CD4-positive, CD25-positive, alpha-beta regulatory T cell (primary cell): ENCODE results near the gene ZNF813. TPM values are rescaled to one million over a fixed set of nuclear protein-coding genes. Genes with fewer than 3 reads are reported as not detected.
"Not testable (repeated sequence)": the region's sequence is repeated elsewhere in the genome, so short reads cannot be mapped to it uniquely, and the experiment has no call there.

Experiments used
- ATAC-seq, 2 donors: fragments of 150-1000 bp; cut with Tn5 transposase; one replicate each; pipeline ENCODE4 v1.10.0; 2021; ENCODE audit warnings: low read depth in 2 of 2, moderate number of reproducible peaks in 2 of 2, moderate library complexity in 1 of 2
- DNase-seq, 3 donors: peaks; one replicate each; pipeline versions ENCODE4 v3.0.0 to v3.0.0-alpha.2; 2012 to 2022; ENCODE audit warnings: mixed read lengths in 1 of 3
- H3K27ac ChIP-seq: one replicate; pipeline ENCODE4 v1.7.0; 2013; ENCODE audit warnings: mild to moderate bottlenecking, low read length; ENCODE audit not compliant: insufficient read depth, poor library complexity, severe bottlenecking
- H3K27me3 ChIP-seq: one replicate; pipeline ENCODE4 v1.7.0; 2013; ENCODE audit warnings: low read length; ENCODE audit not compliant: control insufficient read depth, insufficient read depth
- H3K36me3 ChIP-seq: one replicate; pipeline ENCODE4 v1.7.0; 2013; ENCODE audit warnings: mild to moderate bottlenecking, low read length, moderate library complexity; ENCODE audit not compliant: control insufficient read depth, insufficient read depth
- H3K4me1 ChIP-seq: 2 replicates; pipeline ENCODE4 v1.7.0; 2013; ENCODE audit warnings: mild to moderate bottlenecking, low read length; ENCODE audit not compliant: insufficient read depth, control insufficient read depth, poor library complexity, severe bottlenecking
- H3K4me3 ChIP-seq: one replicate; pipeline ENCODE4 v1.7.0; 2013; ENCODE audit warnings: low read depth, mild to moderate bottlenecking, low read length, moderate library complexity
- H3K9me3 ChIP-seq, 2 experiments: 1 replicate in 1 of 2; 2 replicates in 1 of 2; pipeline ENCODE4 v1.7.0; 2013; ENCODE audit warnings: low read length in 2 of 2, mild to moderate bottlenecking in 1 of 2, moderate library complexity in 1 of 2; ENCODE audit not compliant: control insufficient read depth in 2 of 2
- H3K27ac Mint-ChIP-seq, 3 donors: one replicate each; pipeline ENCODE4 v1.8.0; 2020 to 2022; ENCODE audit warnings: mild to moderate bottlenecking in 3 of 3, mixed read lengths in 3 of 3, moderate library complexity in 2 of 3
- H3K27me3 Mint-ChIP-seq: one replicate; pipeline ENCODE4 v1.8.0; 2022; ENCODE audit warnings: mild to moderate bottlenecking, mixed read lengths
- H3K36me3 Mint-ChIP-seq: one replicate; pipeline ENCODE4 v1.8.0; 2020; ENCODE audit warnings: mixed read lengths
- H3K4me1 Mint-ChIP-seq, 4 donors: one replicate each; pipeline ENCODE4 v1.8.0; 2020 to 2022; ENCODE audit warnings: mixed read lengths in 4 of 4, mild to moderate bottlenecking in 1 of 4
- H3K4me3 Mint-ChIP-seq, 4 donors: one replicate each; pipeline ENCODE4 v1.8.0; 2020 to 2022; ENCODE audit warnings: mild to moderate bottlenecking in 4 of 4, mixed read lengths in 4 of 4, moderate library complexity in 3 of 4
- H3K9me3 Mint-ChIP-seq, 7 donors: one replicate each; pipeline ENCODE4 v1.8.0; 2020 to 2022; ENCODE audit warnings: mixed read lengths in 7 of 7, mild to moderate bottlenecking in 3 of 7, moderate library complexity in 2 of 7
- polyA plus RNA-seq, 4 donors: library from polyadenylated mRNA; unstranded; fragments of 300-500 nt; fragmentation: Illumina TruSeq; gene quantifications; one replicate each; pipeline ENCODE4 v1.2.3, GENCODE V29; 2021
- total RNA-seq: library from RNA; stranded (reverse); gene quantifications from one replicate; pipeline ENCODE4 v1.2.3, GENCODE V29; 2022

The ZNF813 gene
- total and polyA plus RNA-seq, 5 donors from 2014 or later: 1.7 to 4.2 (median 2.4) TPM

DNA sequence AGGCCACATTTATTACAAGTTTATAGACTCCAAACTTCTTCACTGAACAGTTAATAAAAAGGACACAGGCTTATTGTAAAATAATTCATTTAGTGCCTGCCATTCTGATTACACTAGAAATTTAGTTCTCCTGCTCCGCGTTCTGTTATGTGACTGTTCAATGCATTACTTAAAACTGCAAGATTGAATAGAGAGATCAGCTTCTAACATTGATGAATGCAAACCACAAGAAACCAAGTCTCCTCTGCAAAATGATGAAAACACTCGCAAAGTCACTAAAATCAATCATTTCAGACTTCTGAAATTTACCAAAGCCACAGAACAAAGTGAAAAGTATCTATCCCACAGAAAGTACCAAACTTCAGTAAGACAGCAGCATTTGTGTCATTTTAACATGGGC, 47.5 kb downstream of the ZNF813 start:
- ATAC-seq, H3K36me3 ChIP-seq, H3K4me1 Mint-ChIP-seq, H3K9me3 ChIP-seq, H3K4me3 ChIP-seq, H3K27me3 ChIP-seq, H3K4me3 Mint-ChIP-seq, H3K36me3 Mint-ChIP-seq, H3K4me1 ChIP-seq, DNase-seq, H3K27ac Mint-ChIP-seq, H3K27ac ChIP-seq, H3K27me3 Mint-ChIP-seq: not testable (repeated sequence)
- peaks cover 0 to 19% (median 5%) of the 10 kb centered on the region in 7 donors for H3K9me3 Mint-ChIP-seq

DNA sequence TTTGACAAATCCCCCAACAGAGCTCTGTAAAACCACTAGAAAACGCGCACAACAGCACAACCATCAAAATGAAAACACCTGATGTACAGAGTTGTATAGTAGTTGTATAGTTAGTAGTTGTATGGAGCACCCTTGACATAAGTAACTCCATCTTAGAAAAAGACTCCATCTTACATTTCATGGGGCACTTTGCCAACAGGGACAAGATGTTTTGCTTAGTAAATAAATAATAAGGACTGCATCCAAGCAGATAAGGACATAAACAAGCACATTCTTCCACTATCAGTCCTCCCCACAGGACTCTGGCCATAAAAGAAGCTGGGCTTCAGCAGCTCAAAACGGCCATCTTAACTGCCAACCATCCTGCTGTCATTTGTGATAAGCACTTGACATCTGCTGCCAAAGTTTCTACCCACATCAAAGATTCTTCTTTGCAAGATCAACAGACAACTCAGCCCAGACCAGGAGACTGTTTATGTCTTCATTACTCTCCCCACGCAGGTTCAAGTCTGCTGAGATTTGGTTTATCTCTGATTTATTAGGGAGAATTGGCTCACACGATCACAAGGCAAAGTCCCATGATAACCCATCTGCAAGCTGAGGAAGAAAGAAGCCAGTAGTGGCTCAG, 49.7 kb downstream of the ZNF813 start:
- H3K4me1 Mint-ChIP-seq: peaks cover 7 to 18% (median 9%) of the 10 kb centered on the region in 4 donors
- H3K27ac Mint-ChIP-seq: no peak overlapping the region

DNA sequence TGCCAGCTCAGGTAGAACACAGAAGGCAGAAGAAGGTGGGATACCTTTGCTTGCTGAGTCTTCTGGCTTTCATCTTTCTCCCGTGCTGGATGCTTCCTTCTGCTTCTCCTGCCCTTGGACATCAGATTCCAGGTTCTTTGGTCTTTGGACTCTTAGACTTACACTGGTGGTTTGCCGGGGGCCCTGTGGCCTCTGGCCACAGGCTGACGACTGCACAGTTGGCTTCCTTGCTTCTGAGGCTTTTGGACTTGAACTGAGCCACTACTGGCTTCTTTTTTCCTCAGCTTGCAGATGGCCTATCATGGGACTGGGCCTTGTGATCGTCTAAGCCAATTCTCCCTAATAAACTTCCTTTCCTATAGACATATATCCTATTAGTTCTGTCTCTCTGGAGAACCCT, 50.6 kb downstream of the ZNF813 start:
- peaks cover 7 to 21% (median 11%) of the 10 kb centered on the region in 4 donors for H3K4me1 Mint-ChIP-seq
- H3K27ac ChIP-seq: no peak overlapping the region
- H3K27me3 ChIP-seq: no peaks in the 10 kb centered on the region
- H3K36me3 Mint-ChIP-seq: peaks cover 5% of the 10 kb centered on the region
- H3K27me3 Mint-ChIP-seq: peaks cover 8% of the 10 kb centered on the region
- H3K36me3 ChIP-seq: no peaks in the 10 kb centered on the region
- peaks cover 0 to 19% (median 5%) of the 10 kb centered on the region in 7 donors for H3K9me3 Mint-ChIP-seq
- no peak overlapping the region for H3K4me3 ChIP-seq
- no peaks in the 10 kb centered on the region for H3K9me3 ChIP-seq
- H3K4me1 ChIP-seq: peaks cover 18% of the 10 kb centered on the region
- H3K4me3 Mint-ChIP-seq: no peak overlapping the region
- no peak for ATAC-seq
- DNase-seq: no peak
- no peak overlapping the region for H3K27ac Mint-ChIP-seq

More for the DNA sequence above, 49.7 kb downstream of the ZNF813 start:
- DNase-seq (no peak), ATAC-seq (no peak)
- Histone ChIP-seq H3K4me3 (no peak overlapping the region), H3K9me3 (no peaks in the 10 kb centered on the region), H3K27me3 (no peaks in the 10 kb centered on the region), H3K27ac (no peak overlapping the region), H3K4me1 (peaks cover 18% of the 10 kb centered on the region), H3K36me3 (no peaks in the 10 kb centered on the region)
- H3K4me3 Mint-ChIP-seq: no peak overlapping the region
- H3K9me3 Mint-ChIP-seq: peaks cover 0 to 19% (median 5%) of the 10 kb centered on the region in 7 donors
- H3K36me3 Mint-ChIP-seq: peaks cover 5% of the 10 kb centered on the region
- peaks cover 8% of the 10 kb centered on the region for H3K27me3 Mint-ChIP-seq

DNA sequence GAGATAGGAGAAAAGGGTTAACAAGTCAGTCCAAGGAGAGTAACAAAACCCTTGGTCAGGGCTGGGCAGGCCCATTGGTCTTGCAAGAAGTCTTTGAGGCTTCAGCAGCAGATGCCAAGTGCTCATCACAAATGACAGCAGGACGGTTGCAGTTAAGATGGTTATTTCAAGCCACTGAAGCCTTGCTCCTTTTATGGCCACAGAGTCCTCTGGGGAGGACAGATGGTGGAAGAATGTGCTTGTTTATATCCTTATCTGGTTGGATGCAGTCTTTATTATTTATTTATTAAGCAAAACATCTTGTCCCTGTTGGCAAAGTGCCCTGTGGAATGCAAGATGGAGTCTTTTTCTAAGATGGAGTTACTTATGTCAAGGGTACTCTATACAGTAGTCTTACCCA, 51.2 kb downstream of the ZNF813 start:
- peak overlapping the region; percentile 52 to 96 (median 66) for H3K4me3 Mint-ChIP-seq
- H3K4me1 ChIP-seq: peaks cover 18% of the 10 kb centered on the region
- no peaks in the 10 kb centered on the region for H3K9me3 ChIP-seq
- ATAC-seq: no peak
- peaks cover 7 to 21% (median 14%) of the 10 kb centered on the region in 4 donors for H3K4me1 Mint-ChIP-seq
- H3K36me3 ChIP-seq: no peaks in the 10 kb centered on the region
- no peak overlapping the region for H3K27ac ChIP-seq
- H3K27ac Mint-ChIP-seq: no peak overlapping the region
- H3K27me3 Mint-ChIP-seq: peaks cover 8% of the 10 kb centered on the region
- no peak overlapping the region for H3K4me3 ChIP-seq
- H3K27me3 ChIP-seq: no peaks in the 10 kb centered on the region
- H3K36me3 Mint-ChIP-seq: peaks cover 9% of the 10 kb centered on the region
- no peak for DNase-seq
- H3K9me3 Mint-ChIP-seq: peaks cover 0 to 19% (median 5%) of the 10 kb centered on the region in 7 donors

- no peak overlapping the region for H3K4me3 ChIP-seq
- H3K4me1 Mint-ChIP-seq: peaks cover 7 to 23% (median 15%) of the 10 kb centered on the region in 4 donors
- H3K9me3 ChIP-seq: no peaks in the 10 kb centered on the region
- peaks cover 14% of the 10 kb centered on the region for H3K36me3 Mint-ChIP-seq
- H3K9me3 Mint-ChIP-seq: peaks cover 0 to 19% (median 5%) of the 10 kb centered on the region in 7 donors
- H3K36me3 ChIP-seq: no peaks in the 10 kb centered on the region
- ATAC-seq: no peak
- no peaks in the 10 kb centered on the region for H3K27me3 ChIP-seq
- peaks cover 8% of the 10 kb centered on the region for H3K27me3 Mint-ChIP-seq
- H3K4me3 Mint-ChIP-seq: peak overlapping the region in 3 of 4 donors; percentile 41 to 96 (median 52)
- H3K4me1 ChIP-seq: peaks cover 18% of the 10 kb centered on the region
- DNase-seq: no peak
- no peak overlapping the region for H3K27ac ChIP-seq
- no peak overlapping the region for H3K27ac Mint-ChIP-seq
Measured at GRCh38 chr19:53519446-53519845, 51.9 kb downstream of the ZNF813 start.

- H3K36me3 Mint-ChIP-seq: peaks cover 18% of the 10 kb centered on the region
- H3K4me3 ChIP-seq: peak overlapping the region; percentile 81
- no peak for DNase-seq
Measured at GRCh38 chr19:53520163-53520546, 52.6 kb downstream of the ZNF813 start.

DNA sequence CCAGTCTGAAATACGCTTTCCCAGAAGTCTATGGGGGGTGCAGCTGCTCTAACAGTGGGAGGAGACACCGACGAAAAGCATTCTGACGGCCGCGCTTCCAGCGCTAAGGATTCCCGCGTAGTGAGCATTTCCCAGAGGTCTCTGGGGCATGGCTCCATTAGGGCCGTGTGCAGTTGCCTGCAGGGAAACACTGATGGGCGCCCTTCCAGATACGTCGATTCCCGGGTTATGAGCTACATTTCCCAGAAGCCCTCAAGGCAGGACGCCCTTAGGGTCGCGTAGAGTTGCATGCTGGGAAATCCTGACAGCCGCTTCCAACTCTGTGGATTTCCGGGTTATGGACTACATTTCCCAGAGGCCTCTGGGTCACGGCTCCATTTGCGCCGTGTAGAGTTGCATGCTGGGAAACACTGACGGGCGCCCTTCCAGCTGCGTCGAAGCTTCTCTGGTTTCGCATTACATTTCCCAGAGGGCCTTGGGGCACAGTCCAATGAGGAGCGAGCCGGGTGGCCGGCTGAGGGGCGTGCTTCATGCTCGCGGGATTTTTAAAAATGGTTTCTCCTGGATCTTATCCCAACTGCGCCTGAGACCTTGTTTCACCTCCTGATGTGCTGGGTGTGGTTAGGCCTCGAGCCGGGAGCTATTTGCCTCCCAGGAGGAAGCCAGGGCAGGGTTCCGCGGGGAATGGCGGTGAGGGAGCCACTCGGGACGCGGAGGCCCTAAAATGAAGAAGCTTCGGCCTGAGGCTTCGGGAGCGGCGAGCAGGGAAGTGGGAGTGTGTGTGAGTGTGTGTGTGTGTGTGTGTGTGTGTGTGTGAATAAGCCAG, 53.2 kb downstream of the ZNF813 start:
- H3K4me1 Mint-ChIP-seq: peaks cover 7 to 23% (median 15%) of the 10 kb centered on the region in 4 donors
- H3K4me3 ChIP-seq: peak overlapping the region; percentile 81
- no peaks in the 10 kb centered on the region for H3K27me3 ChIP-seq
- H3K9me3 ChIP-seq: peaks cover 5% of the 10 kb centered on the region in 2 experiments
- H3K4me1 ChIP-seq: peaks cover 18% of the 10 kb centered on the region
- H3K4me3 Mint-ChIP-seq: peak overlapping the region; percentile 94 to 99 (median 98)
- peak; percentile 82 to 96 (median 87) for DNase-seq
- H3K27me3 Mint-ChIP-seq: peaks cover 8% of the 10 kb centered on the region
- peaks cover 0 to 25% (median 8%) of the 10 kb centered on the region in 7 donors for H3K9me3 Mint-ChIP-seq
- peaks cover 24% of the 10 kb centered on the region for H3K36me3 Mint-ChIP-seq
- H3K36me3 ChIP-seq: no peaks in the 10 kb centered on the region
- peak overlapping the region; percentile 77 for H3K27ac ChIP-seq
- ATAC-seq: peak; percentile 99 to 100
- H3K27ac Mint-ChIP-seq: peak overlapping the region; percentile 78 to 100 (median 98)

More at GRCh38 chr19:53520163-53520546, 52.6 kb downstream of the ZNF813 start:
- Histone ChIP-seq H3K27me3 (no peaks in the 10 kb centered on the region), H3K9me3 (no peaks in the 10 kb centered on the region), H3K36me3 (no peaks in the 10 kb centered on the region), H3K27ac (peak overlapping the region; percentile 77), H3K4me1 (peaks cover 18% of the 10 kb centered on the region)
- Mint-ChIP-seq H3K27me3 (peaks cover 8% of the 10 kb centered on the region), H3K4me1 (peaks cover 7 to 23% (median 15%) of the 10 kb centered on the region in 4 donors), H3K4me3 (peak overlapping the region; percentile 94 to 99 (median 98)), H3K27ac (peak overlapping the region in 2 of 3 donors; percentile 98 to 100), H3K9me3 (peaks cover 0 to 19% (median 5%) of the 10 kb centered on the region in 7 donors)
- no peak for ATAC-seq
